Gastroesophageal sphincter (tissue), 3 donors: Measurements from ENCODE around the gene CFAP58.

ENCODE experiments used
- CTCF ChIP-seq, 4 experiments: fragments of 200-600 bp in 2 of 4; fragments of 450-650 bp in 2 of 4; sonication (generic) in 1 of 4; IDR thresholded peaks; one replicate each; pipeline ENCODE4 v1.5.1; 2017 to 2019; ENCODE audit warnings: antibody characterized with exemption in 4 of 4, mild to moderate bottlenecking in 2 of 4, moderate library complexity in 2 of 4
- POLR2A ChIP-seq, 2 donors: fragments of 450-650 bp; IDR thresholded peaks; one replicate each; pipeline ENCODE4 v1.6.1; 2017; ENCODE audit warnings: antibody characterized with exemption in 2 of 2, mild to moderate bottlenecking in 2 of 2, moderate library complexity in 1 of 2

DNA sequence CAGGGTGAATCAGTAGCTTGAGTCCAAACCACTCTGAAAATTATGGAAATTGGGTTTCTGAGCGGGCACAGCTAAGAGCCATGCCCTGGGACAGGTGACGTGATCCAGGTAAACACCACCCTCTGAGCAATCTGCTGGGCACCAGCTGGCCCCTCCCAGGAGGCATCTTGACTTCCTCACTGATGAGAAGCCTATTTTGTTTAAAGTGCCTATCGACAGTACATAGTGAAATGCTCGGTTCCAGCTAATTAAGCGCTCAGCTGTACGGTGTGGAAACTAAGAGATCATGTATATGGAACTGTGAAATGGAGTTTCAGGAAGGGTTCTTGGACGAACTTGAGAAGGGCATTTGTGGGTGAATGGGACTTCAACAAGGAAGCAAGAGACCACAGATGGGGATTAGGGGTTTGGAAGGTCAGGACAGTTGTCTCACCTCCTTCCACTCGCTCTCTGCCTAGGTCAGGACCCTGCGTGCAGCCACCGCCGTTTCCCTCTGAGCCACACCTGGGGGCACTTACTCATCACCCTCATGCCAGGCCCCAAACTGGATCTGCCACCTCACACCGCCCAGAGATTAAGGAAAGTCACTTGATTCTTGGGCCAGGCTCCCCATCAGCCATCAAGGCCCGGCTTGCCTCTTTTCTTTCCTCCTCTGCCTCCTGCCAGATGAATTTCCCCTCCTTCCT, 18.5 kb upstream of the CFAP58 start:
- no peak for TF ChIP-seq CTCF (IDR thresholded peaks at IDR 0.05)
- TF ChIP-seq POLR2A (IDR thresholded peaks at IDR 0.05) = no peak
